Thymus (tissue), 11 donors: ENCODE measurements around the gene ARHGAP10. TPM values are rescaled to one million over a fixed set of nuclear protein-coding genes. Genes with fewer than 3 reads are reported as not detected.
A peak's percentile ranks its signal among the peaks of the same experiment; 100 is the strongest.

ENCODE experiments used
- DNase-seq, 9 donors: peaks; one replicate each; pipeline ENCODE4 v3.0.0-alpha.2; 2013; ENCODE audit warnings: low spot score in 9 of 9, low read depth in 6 of 9, missing footprints in 1 of 9
- H3K27ac ChIP-seq, 2 donors: one replicate each; pipeline ENCODE4 v1.5.1; 2013; ENCODE audit warnings: control low read depth in 1 of 2, low read depth in 1 of 2, low read length in 1 of 2, mild to moderate bottlenecking in 1 of 2, moderate library complexity in 1 of 2
- H3K27me3 ChIP-seq, 2 donors: one replicate each; pipeline ENCODE4 v1.5.1; 2013; ENCODE audit warnings: low read length in 1 of 2; ENCODE audit not compliant: control insufficient read depth in 2 of 2, insufficient read depth in 1 of 2
- H3K36me3 ChIP-seq, 2 donors: one replicate each; pipeline ENCODE4 v1.5.1; 2013; ENCODE audit warnings: low read length in 1 of 2, mild to moderate bottlenecking in 1 of 2, moderate library complexity in 1 of 2; ENCODE audit not compliant: control insufficient read depth in 2 of 2, insufficient read depth in 2 of 2
- H3K4me1 ChIP-seq, 2 donors: one replicate each; pipeline ENCODE4 v1.5.1; 2013; ENCODE audit warnings: low read length in 2 of 2; ENCODE audit not compliant: control insufficient read depth in 2 of 2, insufficient read depth in 2 of 2
- H3K4me3 ChIP-seq, 2 donors: one replicate each; pipeline ENCODE4 v1.5.1; 2013; ENCODE audit warnings: low read length in 2 of 2, control low read depth in 1 of 2, mild to moderate bottlenecking in 1 of 2
- H3K9me3 ChIP-seq, 2 donors: one replicate each; pipeline ENCODE4 v1.5.1; 2013; ENCODE audit warnings: low read length in 1 of 2, mild to moderate bottlenecking in 1 of 2; ENCODE audit not compliant: control insufficient read depth in 2 of 2, insufficient read depth in 1 of 2
- WGBS: extraction: QIAGEN DNeasy Blood & Tissue Kit; methylation state at CpG from one replicate; pipeline ENCODE4 v1.1.7; 2013; 5-methylcytosine and 5-hydroxymethylcytosine counted together
- polyA plus RNA-seq: library from polyadenylated mRNA; stranded (reverse); fragments of 200-250 nt; gene quantifications from one replicate; pipeline ENCODE4 v1.2.3, GENCODE V29; 2013
- total RNA-seq: library from RNA; stranded (reverse); fragments of 120-200 nt; gene quantifications from one replicate; pipeline ENCODE4 v1.2.4, GENCODE V29; 2013
- donor health status: healthy.

The ARHGAP10 gene
- total and polyA plus RNA-seq, 2 donors: 11.8 to 13.4 TPM

GRCh38 chr4:147809211-147809610, 77.3 kb downstream of the ARHGAP10 start:
- Histone ChIP-seq H3K9me3 (no peaks in the 10 kb centered on the region), H3K4me1 (peaks cover 7% of the 10 kb centered on the region in 2 donors), H3K36me3 (no peaks in the 10 kb centered on the region), H3K27me3 (no peaks in the 10 kb centered on the region), H3K4me3 (no peak overlapping the region), H3K27ac (no peak overlapping the region)
- WGBS: 29% methylated on average over 3 of the region's 3 CpGs
- DNase-seq: no peak

GRCh38 chr4:147811878-147812277, 80.0 kb downstream of the ARHGAP10 start:
- H3K4me3 ChIP-seq: no peak overlapping the region
- no peaks in the 10 kb centered on the region for H3K27me3 ChIP-seq
- peaks cover 17 to 18% of the 10 kb centered on the region in 2 donors for H3K4me1 ChIP-seq
- no peaks in the 10 kb centered on the region for H3K36me3 ChIP-seq
- no peak for DNase-seq
- H3K9me3 ChIP-seq: no peaks in the 10 kb centered on the region
- WGBS: 98% methylated on average over 6 of the region's 6 CpGs
- H3K27ac ChIP-seq: peak overlapping the region in 1 of 2 donors; percentile 20

- Histone ChIP-seq H3K4me3 (no peak overlapping the region), H3K4me1 (peaks cover 17 to 18% of the 10 kb centered on the region in 2 donors), H3K36me3 (no peaks in the 10 kb centered on the region), H3K27me3 (no peaks in the 10 kb centered on the region), H3K9me3 (no peaks in the 10 kb centered on the region), H3K27ac (no peak overlapping the region)
- 93% methylated on average over 7 of the region's 7 CpGs for WGBS
- no peak for DNase-seq
Observed at GRCh38 chr4:147813109-147813773, 81.4 kb downstream of the ARHGAP10 start.

DNA sequence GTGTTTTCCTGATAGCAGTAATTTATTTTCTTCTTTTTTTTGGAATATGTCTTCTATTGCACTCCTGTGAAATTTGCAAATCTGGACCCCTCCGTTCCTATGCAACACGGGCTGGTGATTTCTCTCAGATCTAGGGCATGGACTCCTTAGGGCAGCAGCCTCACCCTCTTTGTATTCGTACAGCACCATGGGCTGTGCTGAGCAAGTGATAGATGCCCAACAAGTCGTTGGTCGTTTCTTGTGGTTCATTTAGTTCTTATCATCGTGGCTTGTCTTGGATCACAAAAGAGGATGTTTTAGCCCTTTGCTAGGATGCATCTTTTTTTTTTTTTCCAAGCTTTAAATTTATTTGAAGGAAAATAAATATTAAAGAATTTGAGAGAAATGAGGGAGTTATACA, 82.1 kb downstream of the ARHGAP10 start:
- DNase-seq: no peak
- Histone ChIP-seq H3K9me3 (no peaks in the 10 kb centered on the region), H3K4me3 (no peak overlapping the region), H3K4me1 (peaks cover 17 to 18% of the 10 kb centered on the region in 2 donors), H3K27me3 (no peaks in the 10 kb centered on the region), H3K27ac (no peak overlapping the region), H3K36me3 (no peaks in the 10 kb centered on the region)
- WGBS: 50% methylated on average over 6 of the region's 6 CpGs

- DNase-seq: no peak
- no peaks in the 10 kb centered on the region for H3K9me3 ChIP-seq
- no peak overlapping the region for H3K27ac ChIP-seq
- 95% methylated on average over 3 of the region's 3 CpGs for WGBS
- no peaks in the 10 kb centered on the region for H3K27me3 ChIP-seq
- H3K36me3 ChIP-seq: no peaks in the 10 kb centered on the region
- peaks cover 17 to 18% of the 10 kb centered on the region in 2 donors for H3K4me1 ChIP-seq
- no peak overlapping the region for H3K4me3 ChIP-seq
Observed at GRCh38 chr4:147814376-147814775, 82.5 kb downstream of the ARHGAP10 start.

- peaks cover 17 to 18% of the 10 kb centered on the region in 2 donors for H3K4me1 ChIP-seq
- no peaks in the 10 kb centered on the region for H3K9me3 ChIP-seq
- no peaks in the 10 kb centered on the region for H3K36me3 ChIP-seq
- no peaks in the 10 kb centered on the region for H3K27me3 ChIP-seq
- WGBS: 31% methylated on average over 5 of the region's 5 CpGs
- H3K4me3 ChIP-seq: no peak overlapping the region
- DNase-seq: no peak
- no peak overlapping the region for H3K27ac ChIP-seq
Observed at GRCh38 chr4:147815741-147816140, 83.9 kb downstream of the ARHGAP10 start.

DNA sequence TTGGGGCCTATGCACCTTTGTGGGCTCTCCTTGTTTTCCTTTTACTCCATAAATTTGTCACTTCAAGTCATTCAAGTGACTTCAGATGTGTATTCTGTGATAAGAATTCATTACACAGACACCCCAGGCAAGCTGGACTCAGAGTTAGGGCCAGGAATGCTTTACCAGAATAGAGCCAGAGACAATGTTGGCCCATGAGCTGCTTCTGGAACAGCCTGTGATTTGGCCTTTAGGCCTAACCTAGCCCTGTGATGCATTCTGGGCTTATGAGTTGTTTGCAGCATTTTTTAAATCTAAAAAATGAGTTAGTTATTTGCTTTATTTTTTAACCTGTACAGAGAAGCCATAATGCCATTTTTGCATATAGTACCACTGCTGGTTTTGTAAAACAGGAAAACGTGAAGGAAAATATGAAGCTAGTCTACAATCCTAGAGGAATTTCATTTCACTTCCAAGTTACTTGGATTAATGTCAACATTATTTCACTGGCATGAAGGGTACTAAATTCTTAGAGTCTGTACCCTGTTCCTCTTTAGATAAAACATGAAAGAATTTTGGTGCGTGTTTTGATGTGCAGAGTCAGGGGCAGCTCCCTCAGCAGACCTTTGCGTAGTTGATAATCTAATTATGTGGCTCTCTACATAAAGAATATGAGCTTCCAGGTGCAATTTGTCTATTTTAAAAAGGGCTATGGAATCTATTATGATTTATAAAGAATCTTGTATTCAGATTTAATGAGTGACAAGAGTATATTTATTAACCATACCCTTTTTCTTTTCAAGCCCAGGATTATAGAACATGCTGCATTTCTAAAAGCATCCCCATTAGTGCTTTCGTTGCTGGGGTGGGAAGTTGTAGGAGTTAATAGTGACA, 84.7 kb downstream of the ARHGAP10 start:
- Histone ChIP-seq H3K9me3 (no peaks in the 10 kb centered on the region), H3K36me3 (no peaks in the 10 kb centered on the region), H3K27ac (no peak overlapping the region), H3K27me3 (no peaks in the 10 kb centered on the region), H3K4me1 (peaks cover 16 to 17% of the 10 kb centered on the region in 2 donors), H3K4me3 (no peak overlapping the region)
- 75% methylated on average over 4 of the region's 4 CpGs for WGBS
- DNase-seq: no peak

- Histone ChIP-seq H3K27me3 (no peaks in the 10 kb centered on the region), H3K4me3 (no peak overlapping the region), H3K4me1 (peaks cover 4 to 5% of the 10 kb centered on the region in 2 donors), H3K9me3 (no peaks in the 10 kb centered on the region), H3K27ac (no peak overlapping the region), H3K36me3 (no peaks in the 10 kb centered on the region)
- DNase-seq: no peak
- WGBS: 95% methylated on average over 6 of the region's 6 CpGs
Observed at GRCh38 chr4:147820975-147821374, 89.1 kb downstream of the ARHGAP10 start.

GRCh38 chr4:147821555-147821954, 89.7 kb downstream of the ARHGAP10 start:
- Histone ChIP-seq H3K27me3 (no peaks in the 10 kb centered on the region), H3K9me3 (no peaks in the 10 kb centered on the region), H3K4me3 (no peak overlapping the region), H3K36me3 (no peaks in the 10 kb centered on the region), H3K27ac (no peak overlapping the region), H3K4me1 (no peaks in the 10 kb centered on the region)
- WGBS: 84% methylated on average over 2 of the region's 2 CpGs
- no peak for DNase-seq
